GM19372 (cell line): Measurements from ENCODE around the gene PRM2.
"Not testable (repeated sequence)": the region's sequence is repeated elsewhere in the genome, so short reads cannot be mapped to it uniquely, and the experiment has no call there.

ENCODE experiments used
- ATAC-seq: cut with Tn5 transposase; IDR thresholded peaks from one replicate; pipeline ENCODE4 v1.9.1; 2021; ENCODE audit warnings: mild to moderate bottlenecking, low read depth, moderate library complexity; ENCODE audit not compliant: unreplicated experiment

Gene PRM2

DNA sequence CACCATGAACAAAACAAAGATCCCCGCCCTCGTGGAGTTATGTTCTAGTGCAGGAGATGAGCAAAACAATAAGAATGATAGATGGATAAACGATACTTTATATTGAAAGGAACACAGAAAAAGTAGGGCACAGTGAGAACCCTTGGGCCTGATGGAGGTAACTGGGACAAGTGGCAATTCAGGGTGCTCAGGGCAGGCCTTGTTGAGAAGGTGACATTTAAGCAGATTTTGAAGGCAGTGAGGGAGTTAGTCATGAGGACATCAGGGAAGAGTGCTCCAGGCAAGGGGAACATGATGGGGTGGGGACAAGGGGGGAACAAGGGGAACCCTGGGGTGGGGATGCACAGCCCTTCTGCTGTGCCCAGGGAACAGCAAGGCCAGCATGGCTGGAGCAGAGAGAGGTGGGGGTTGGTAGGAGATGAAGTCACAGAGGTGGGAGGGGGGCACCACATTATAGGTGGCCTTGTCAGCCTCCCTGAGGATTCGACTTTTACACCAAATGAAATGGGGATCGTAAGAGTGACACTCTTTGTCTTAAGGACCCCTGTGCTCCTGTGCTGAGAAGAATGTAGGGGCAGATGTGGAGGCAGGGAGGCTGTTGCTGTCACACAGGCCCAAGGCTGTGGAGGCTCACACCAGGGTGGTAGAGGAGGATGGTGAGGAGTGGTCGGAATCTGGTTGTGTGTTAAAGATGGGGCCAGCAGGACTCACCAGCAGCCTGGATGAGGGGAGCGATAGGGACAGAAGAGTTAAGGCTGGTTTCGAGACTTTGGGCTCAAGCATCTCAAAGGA is 14.0 kb upstream of the PRM2 start:
- no peak for ATAC-seq

DNA sequence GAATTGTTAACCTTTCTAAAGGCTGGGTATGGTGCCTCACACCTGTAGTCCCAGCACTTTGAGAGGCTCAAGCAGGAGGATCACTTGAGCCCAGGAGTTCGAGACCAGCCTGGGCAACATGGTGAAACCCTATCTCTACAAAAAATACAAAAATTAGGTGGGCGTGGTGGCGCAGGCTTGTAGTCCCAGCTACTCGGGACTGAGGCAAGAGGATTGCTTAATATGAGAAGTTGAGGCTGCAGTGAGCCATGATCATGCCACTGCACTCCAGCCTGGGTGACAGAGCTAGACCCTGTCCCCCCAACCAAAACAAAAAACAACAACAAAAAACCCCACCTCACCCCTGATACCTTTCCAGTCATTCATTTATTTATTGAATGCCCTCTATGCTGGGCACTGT is 13.4 kb upstream of the PRM2 start:
- ATAC-seq, result not testable (repeated sequence)

DNA sequence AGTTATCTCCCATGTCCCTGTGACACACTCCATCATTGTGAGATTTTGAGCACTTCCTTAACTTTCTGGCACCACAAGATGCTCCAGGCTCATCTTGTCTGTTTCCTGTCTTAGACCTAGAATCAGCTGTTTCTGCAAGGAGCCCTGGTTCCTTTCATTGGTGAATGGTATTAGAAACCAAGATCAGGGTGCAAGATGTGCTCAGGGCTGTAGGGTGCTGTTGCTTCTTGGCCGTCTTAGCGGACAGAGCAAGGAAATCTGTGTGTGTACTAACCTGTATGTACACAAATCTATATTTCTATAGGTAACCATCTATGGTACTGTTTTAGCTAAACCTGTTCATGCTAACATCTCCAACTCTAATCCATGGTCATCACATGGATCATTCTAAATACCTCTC is 12.9 kb upstream of the PRM2 start:
- no peak for ATAC-seq

DNA sequence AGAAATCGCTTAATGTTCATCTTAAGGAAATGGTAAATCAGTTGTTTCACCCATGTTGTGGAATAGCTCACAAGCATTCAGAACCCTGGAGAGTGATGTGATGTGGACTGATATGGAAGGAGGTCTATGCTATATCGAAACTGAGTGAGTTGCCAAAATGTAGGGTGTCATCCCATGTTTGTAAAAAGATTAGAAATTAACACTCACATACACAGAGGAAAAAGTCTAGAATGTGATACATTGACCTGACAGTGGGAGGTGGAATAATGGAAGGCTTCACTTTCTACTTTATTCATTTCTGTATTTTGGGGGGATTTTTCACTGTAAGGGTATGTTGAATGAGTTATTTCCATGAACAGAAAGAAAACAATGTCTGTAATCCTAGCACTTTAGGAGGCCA is 9.6 kb upstream of the PRM2 start:
- no peak for ATAC-seq

DNA sequence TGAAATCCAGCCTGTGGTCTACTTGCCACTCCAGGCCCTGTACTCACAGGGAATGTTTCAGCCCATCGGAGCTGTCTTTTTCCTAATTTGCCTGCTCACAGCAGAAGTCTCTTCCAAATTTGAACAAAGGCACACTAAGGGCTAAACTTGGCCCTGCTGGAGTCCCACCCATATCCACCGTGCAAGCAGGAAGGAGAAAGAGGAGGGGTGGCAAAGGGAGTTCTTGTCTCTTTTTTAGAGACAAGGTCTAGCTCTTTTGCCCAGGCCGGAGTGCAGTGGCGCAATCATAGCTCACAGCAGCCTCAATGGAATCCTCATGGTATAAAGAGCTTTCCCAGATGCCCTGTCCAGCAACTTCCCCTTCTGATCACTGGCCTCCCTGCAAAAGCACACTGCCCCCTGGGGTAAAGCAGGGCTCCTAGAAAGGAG is 7.6 kb upstream of the PRM2 start:
- ATAC-seq, result no peak

DNA sequence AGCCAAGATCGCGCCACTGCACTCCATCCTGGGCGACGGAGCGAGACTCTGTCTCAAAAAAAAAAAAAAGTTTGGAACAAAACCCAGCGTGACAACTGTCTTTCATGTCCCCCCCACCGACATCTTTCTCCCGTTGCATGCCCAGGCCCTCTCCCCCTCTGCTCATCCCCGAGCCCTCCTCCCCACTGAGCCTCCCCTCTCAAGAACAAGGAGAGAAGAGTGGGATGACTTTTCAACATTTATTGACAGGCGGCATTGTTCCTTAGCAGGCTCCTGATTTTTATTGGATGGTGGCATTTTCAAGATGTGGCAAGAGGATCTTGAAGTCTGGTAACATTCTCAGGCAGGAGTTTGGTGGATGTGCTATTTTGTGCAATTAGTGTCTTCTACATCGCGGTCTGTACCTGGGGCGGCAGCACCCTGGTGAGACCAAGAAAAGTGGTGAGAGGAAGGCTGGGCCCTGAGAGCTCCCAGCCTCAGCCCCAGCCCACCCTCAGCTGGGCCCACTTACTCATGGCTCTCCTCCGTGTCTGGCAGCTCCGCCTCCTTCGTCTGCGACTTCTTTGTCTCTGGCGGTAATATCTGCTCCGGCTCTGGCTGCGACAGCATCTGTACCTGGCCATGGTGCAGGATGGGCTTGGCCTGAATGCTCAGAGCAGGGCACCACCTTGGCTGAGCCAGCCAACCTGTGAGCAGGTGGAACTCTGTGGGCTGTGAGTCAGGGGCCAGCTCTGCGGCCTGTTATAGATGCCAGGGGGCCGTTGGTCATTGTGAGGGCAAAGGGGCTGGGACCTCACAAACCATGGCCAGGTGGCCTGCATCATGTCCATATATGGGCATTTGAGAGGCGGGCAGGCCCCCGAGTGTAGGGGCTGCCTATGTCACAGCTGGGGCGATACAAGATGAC is 4.6 kb upstream of the PRM2 start, which contains the start of gene PRM1:
Gene PRM1, minus strand, starts transcription at position 715 of the 907 bp plus-strand sequence. Its CDS starts 92 bp downstream, at position 623.
- ATAC-seq, result no peak

DNA sequence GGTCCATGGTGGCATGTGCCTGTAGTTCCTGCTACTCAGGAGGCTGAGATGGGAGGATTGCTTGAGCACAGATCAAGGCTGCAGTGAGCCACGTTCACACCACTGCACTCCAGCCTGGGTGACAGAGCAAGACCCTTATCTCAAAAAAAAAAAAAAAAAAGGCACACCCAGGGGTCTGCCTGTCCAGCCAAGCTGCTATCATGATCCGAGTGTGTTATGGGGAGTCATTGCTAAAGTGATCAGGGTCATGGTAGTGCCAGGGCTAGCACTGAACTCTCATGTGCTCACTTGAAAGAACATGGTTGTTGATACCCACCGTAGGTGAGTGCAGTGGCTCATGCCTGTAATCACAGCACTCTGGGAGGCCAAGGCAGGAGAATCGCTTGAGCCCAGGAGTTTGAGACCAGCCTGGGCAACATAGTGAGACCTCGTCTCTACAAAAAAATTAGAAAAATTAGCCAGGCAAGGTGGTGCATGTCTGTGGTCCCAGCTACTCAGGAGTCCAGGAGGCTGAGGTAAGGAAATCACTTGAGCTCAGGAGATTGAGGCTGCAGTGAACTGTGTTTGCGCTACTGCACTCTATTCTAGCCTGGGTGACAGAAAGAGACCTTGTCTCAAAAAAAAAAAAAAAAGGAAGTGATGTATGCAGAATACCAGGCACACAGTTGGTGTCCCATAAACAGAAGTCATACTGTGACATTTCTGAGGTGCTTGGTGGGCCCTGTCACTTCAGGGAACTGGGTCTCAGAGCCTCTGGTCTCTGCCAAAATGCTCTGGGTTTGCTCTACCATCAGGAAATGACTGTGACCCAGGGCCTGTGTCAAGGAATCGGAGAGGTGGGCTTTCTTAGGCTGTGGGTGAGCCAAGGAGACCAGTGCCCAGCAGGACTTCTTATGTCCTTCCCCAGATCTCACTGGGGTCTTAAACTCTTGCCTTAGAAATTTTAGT is 2.7 kb upstream of the PRM2 start:
- no peak for ATAC-seq

DNA sequence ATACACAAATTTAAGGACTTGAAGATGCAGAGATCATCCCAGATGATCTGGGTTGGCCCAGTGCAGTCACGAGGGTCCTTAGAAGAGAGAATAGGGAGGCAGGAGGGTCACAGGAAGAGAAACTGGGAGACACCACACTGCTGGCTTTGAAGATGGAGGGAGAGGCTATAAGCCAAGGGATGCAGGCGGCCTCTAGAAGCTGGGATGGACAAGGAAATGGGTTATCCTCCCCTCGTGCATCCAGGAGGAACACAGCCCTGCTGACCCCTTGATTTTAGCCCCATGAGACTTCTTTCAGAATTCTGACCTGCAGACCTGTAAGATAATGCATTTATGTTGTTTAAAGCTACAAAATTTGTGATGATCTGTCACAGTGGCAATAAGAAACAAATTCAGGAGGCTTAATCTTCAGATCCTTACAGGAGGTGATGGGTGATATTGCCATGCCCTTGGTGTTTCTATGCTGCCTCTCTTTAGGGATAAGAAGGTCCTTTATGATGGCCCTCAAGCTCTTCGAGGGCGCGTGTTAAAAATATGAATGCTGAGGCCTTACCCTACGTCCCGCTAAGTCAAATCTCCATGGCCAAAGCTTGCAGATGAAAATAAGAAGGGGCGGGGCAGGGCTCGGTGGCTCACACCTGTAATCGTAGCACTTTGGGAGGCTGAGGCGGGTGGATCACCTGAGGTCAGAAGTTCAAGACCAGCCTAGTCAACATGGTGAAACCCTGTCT is 1.5 kb upstream of the PRM2 start:
- ATAC-seq, result no peak

DNA sequence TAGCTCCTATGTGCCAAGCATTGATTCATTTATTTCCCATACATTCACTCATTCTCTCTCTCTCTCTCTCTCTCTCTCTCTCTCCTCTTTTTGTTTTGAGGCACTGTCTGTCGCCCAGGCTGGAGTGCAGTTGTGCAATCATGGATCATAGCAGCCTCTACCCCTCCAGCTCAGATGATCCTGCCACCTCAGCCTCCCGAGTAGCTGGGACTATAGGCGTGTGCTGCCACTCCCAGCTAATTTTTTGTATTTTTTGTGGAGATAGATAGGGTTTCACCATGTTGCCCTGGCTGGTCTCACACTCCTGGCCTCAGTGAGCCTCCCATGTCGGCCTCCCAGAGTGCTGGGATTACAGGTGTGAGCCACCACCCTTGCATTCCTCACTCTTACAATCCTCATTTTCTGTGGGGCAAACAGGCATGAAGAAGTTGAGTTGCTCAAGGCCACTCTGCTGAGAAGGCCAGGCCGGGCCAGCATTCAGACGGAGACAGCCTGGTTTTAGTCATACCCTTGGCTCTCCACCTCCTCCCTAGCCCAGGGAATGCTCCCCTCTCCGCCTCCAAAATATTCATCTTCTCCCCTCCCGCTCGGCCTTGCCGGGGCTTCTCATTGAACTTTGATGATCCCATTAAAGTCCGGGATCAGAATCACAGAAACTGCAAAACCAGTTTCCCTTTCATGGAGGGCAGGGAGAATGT is 765 bp upstream of the PRM2 start:
- no peak for ATAC-seq

DNA sequence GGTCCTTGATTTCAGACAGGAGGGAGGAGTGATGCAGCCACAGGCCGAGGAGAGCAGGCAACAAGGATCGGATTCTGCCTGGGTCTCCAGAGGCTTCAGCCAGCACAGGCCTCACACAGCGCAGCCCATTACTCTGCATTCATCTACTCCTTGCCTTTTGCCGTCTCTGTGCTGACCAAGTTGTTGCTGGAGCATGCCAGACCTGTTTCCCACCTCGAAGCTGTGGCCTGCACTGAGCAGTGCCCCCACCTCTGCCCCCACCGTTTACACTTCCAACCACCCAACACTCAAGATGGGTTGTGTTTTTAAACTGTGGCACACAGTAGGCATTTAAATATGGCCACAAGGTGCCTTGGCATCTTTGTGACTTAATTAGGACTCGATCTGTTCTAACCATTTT is 1.3 kb downstream of the PRM2 start:
- ATAC-seq, result no peak

DNA sequence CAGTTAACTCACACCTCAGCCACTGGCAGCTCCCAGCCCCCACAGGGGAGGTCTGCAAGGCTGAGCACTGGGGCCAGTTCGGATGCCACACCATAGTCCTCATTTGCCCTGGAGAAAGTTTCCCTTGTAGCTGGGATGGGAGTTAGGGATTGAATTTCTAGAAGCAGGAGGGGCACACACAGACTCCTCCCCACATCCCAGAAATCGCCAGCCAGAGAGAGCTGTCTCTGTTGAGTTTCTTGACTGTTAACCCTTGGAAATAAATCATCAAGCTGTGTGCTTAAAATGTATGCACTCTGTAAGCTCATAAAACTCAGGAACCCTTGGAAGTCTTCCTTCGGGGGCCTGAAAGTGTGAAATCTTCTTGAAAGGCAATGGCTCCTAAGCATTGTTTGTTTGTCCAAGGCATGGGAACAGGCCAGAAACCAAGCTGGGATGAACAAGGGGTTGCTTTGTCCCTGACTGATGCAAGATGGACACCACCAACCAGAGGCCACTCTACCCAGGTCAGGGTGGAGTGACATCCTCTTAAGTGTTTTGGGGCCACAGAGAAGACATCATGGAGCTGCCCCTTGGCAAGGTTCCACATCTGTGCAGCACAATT is 2.5 kb downstream of the PRM2 start:
- no peak for ATAC-seq

DNA sequence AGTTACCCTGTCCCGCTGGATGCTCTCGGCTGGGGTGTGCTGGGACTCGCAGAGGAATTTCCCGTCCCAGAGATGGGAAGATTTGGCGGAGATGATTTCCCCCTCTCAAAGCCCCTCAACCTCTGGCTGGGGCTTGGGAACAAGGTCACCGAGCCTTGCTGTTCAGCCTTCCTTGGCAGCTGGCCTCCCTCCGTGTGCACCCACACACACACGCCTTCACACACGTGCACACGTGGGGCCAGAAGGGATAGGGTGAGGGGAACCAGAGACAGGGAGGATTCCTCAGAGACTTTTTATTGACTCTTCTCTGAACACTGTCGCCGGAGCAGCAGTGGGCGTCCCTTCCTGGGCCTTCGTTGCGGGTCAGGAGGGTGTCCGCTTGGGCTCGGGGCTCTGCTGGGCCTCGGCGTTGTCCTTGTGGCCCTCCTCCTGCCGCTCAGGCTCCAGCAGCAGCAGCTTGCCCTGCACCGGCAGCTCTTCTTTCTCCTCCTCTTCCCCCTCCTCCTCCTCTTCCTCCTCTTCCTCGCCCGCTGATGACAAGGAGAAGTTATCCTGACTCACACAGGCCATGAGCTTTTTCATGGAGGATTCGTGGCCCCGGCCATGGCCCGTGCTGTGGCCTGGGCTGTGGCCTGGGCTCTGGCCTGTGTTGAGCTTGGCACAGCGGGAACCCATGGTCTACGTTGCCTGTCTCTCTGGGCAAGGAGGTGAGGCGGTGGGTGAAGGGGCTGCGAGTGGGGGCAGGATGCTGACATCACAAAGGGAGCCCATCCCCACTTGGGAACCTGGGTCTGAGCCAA is 3.2 kb downstream of the PRM2 start, which contains the start of gene PRM3:
Gene PRM3, minus strand, starts transcription at position 709 of the 800 bp plus-strand sequence. Its CDS starts 34 bp downstream, at position 675.
- ATAC-seq, result no peak

DNA sequence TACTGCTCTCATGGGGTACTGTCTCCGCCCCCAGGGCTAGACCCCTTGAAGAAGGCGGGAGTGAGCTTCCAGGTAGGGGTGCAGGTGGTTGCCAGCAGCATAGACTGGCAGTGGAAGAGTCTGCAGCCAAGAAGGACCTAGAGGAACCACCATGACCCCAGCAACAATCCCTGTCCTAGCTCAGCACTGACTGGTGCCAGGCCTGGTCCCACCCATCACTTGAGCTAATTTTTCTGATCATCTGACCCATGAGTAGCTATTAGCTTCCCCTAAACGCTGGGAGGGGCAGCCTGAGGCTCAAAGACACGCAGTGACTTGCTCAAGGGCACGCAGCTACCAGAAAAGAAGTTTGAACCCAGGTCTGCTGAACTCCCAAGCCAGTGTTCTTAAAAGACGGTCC is 3.8 kb downstream of the PRM2 start:
- no peak for ATAC-seq

DNA sequence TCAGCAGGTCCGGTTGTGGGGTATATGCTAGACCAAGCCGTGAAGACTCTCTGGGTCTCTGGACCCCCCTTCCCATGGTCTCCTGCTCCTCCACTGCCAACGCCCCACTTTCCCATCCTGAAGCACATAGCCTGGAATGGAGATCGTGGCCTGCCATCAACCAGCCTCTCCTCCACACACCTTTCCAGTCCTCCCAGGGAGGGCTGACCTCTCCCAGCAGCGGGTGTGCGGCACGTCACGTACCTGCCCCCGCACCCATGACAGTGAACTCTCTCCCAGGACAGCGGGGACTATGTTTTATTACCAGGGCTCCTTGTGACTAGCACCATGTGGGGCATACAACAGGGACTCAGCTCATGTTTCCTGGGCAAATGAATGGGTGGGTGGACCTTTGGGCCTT is 4.7 kb downstream of the PRM2 start:
- no peak for ATAC-seq

DNA sequence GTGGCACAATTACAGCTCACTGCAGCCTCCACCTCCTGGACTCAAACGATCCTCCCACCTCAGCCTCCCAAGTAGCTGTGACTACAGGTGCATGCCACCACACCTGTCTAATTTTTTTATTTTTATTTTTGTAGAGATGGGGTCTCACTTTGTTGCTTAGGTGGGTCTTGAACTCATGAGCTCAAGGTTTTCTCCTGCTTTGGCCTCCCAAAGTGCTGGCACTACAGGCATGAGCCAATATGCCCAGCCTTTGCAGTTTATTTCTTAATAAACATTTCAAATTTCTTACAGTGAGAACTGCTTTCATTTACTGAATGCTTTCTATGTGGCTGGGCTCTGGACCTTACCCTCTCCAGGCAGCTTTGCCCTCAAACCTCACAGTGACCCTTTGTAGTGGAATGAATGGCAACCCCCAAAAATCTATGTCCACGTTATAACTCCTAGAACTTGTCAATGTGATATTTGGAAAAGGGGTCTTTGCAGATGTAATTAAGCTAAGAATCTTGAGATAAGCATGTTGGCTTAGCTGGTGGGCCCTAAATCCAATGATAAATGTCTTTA is 5.6 kb downstream of the PRM2 start:
- ATAC-seq, result no peak

DNA sequence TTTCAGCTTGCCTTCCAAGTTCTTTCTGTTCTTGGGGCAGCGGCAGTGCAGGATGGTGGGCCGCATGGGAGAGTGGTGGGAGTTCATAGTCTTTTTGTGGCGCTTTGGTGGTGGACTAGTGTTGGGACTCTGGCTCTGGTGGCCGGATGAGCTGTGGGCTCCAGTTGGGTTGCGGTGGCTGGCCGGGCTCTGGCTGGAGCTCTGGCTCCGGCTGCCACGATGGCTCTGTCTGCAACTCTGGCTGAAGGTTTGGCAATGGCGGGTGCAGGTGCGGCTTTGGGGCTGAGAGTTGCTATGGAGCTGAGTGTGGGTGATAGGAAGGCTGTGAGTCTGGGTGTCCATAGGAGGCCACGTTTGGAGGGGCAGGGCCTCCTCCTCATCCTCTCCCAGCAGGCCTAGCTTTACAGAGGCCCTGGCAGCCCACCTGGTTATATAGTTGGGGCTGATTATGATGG is 7.3 kb downstream of the PRM2 start, which contains the start of gene TNP2:
Gene TNP2, minus strand, starts transcription at position 405 of the 455 bp plus-strand sequence. Its CDS starts 63 bp downstream, at position 342.
- no peak for ATAC-seq

DNA sequence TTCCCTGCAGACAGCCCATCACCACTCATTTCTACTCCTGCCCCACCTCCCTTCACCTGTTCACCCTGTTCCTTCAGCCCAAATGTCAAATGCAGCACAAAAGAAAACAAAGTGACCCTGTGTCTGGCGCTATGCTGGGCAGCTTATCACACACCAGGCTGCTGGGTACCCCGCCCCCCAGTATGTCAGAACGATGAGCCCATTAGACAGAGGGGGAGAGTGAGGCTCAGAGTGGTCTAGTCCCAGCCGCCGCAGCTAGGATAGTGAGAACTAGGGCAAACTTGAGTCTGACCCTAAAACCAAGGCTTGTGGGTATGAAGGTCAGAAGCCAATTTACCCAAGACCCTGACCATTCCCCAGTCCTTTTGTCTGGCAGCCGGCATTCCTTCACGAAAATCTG is 11.2 kb downstream of the PRM2 start:
- ATAC-seq, result no peak
